HG02943 (cell line): ENCODE data around the gene GKN1.

Experiments used
- ATAC-seq: cut with Tn5 transposase; IDR thresholded peaks from one replicate; pipeline ENCODE4 v1.9.1; 2021; ENCODE audit warnings: mild to moderate bottlenecking, low read depth, moderate library complexity; ENCODE audit not compliant: unreplicated experiment

Gene GKN1

DNA sequence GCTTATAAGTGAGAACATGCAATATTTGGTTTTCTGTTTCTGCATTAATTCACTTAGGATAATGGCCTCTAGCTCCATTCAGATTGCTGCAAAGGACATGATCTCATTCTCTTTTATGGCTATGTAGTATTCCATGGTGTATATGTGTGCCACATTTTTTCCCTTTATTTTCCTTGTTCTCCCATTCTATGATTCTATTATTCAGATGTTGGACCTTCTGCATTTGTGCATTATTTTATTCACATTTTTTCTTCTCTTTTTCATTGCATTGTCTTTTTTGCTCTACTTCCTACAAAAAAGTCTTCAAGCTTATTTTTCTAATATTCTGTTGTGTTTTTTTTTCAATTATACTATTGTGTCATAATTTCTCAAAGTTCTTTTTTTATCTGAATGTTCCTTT is 27.4 kb downstream of the GKN1 start:
- no peak for ATAC-seq

DNA sequence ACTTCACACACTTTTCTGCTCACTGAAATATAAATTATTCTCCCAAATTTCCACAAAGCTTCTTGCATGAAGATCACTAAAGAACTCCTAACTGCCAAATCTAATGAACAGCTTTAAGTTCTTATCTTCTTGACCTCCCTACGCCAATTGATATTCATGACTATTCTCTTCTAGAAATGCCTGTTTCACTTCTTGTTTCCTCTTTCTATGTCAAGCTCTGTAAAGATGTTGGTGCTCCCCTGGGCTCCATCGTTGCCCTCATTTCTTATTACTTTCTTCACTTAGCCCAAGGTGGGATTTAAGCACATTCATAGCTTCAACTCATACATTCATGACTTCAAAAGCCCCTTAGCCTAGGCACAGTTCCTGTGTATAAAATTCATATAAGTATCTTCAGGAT is 29.3 kb downstream of the GKN1 start:
- no peak for ATAC-seq

DNA sequence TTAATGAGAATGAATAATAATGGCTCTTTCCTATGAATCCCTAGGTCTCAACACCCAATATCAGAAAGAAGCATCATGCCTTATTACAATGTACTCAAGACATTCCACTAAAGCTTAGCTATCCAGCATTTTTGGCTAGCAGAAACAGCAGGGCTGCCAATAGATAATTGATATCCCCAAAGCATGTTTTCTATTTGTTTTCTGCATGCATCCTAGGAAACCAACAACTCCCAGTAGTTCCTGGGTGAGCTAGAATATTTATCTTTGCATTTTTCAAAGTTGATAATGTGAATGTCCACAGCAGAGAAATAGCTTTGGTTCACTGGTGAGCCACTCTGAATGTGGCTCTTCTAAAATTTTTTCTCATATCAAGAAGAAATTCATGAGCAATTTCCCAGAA is 32.7 kb downstream of the GKN1 start:
- no peak for ATAC-seq

DNA sequence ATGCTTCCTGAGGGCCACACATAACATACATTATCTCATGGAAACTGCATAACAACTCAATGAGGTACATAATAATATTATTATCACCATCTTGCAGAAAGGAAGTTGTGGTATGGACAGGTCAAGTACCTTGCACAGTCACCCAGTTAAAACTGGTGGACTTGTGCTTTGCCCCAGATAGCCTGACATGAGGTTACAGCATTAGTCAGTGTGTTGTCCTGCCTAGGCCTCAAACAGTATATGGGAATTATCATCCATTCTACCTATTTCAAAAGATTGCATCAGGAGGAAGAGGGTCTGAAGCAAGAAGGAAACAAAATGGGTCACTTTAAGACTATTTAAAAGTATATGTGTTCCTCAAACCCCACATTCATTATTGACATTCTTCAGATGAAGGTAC is 33.2 kb downstream of the GKN1 start:
- ATAC-seq, result no peak

DNA sequence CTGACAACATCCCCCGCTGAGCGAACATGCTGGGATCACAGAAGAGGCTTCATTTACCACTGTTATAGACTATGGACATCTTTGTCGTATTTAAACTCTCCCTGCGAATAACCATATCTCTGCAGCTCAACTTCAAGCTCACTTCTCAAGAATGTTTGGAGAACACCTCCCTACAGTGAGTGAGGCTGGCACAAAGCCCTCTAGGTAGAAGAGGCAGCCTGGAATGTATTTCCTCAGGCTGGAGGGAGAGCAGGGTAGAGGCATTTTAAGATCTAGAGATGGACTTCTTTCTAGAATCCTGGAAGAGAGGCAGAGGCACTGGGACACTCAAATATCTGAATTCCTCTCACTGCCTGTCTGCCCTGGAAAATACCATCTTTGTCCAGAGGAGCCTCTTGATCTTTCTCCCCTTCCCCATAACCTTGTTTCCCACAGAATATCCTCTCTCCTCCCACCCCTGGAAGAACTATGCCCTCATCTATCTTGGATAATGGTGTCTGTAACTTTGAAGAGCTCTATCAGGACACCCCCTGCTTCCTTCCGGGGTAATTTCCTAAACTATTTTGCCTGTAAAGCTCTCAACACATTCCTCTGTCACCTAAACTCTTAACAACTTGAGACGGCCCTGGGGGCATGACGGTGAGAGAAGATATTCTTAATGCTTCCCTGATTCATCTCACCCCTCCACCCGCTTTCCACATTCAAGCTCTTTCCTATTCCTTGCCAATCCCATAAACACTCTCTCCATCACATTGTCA is 36.2 kb downstream of the GKN1 start:
- ATAC-seq, result no peak

DNA sequence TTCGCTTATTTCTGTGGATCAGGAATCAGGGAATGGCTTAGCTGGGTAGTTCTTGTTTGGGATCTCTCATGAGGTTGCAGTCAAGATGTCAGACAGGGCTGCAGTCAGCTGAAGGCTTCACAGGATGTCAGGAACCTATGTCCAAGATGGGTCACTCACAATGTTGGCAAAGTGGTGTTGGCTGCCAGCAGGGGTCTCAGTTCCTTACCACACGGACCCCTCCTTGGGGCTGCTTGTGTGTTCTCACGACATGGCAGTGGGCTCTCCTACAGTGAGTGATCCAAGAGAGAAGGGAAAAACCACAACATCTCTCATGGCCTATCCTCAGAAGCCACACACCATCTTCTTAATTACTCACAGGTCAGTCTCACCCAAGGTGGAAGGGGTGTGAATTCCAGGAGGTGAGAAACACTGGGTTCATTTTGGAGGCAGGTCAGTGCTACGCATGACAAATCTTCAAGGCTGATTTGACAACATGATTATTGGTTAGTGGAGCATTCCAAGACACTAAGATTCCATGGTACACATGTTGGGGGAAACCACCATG is 37.2 kb downstream of the GKN1 start:
- ATAC-seq, result no peak

DNA sequence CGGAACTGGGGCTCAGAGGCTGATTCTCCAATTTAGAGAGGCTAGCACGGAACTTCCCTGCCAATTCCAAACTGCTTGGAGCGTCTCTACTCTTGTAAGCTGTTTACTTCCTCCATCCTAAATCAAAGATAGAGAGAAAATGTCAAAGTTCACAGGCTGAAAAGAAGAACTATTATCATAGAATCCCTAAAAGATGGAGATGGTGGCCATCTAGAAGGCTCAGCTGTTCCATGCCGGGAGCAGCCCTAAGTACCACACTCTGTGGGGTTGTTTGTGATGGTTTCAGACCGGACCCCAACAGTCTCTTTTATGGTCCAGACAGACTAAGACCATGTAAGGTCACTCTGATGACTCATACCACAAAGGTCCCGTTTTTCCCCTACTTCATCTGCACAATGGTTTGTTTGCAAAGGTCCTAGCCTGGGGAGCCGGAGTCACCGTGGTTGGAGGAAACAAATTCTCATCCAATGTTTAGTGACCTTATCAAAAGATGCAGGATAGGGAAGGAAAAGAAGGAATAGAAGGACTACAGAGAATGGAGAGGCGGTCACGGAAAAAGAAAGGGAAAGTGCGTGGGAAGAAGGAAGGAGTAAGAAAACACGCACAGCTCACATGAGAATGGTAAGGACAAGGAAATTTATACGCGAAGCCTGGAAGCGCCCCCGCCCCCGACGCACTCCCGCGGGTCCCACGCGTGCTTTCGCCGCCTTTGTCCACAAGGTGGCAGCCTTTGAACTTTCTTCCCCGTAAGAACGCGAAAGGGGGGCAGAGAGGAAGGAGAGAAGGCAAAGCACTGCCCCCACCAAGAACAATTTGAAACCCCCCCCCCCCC is 38.1 kb downstream of the GKN1 start:
- no peak for ATAC-seq

DNA sequence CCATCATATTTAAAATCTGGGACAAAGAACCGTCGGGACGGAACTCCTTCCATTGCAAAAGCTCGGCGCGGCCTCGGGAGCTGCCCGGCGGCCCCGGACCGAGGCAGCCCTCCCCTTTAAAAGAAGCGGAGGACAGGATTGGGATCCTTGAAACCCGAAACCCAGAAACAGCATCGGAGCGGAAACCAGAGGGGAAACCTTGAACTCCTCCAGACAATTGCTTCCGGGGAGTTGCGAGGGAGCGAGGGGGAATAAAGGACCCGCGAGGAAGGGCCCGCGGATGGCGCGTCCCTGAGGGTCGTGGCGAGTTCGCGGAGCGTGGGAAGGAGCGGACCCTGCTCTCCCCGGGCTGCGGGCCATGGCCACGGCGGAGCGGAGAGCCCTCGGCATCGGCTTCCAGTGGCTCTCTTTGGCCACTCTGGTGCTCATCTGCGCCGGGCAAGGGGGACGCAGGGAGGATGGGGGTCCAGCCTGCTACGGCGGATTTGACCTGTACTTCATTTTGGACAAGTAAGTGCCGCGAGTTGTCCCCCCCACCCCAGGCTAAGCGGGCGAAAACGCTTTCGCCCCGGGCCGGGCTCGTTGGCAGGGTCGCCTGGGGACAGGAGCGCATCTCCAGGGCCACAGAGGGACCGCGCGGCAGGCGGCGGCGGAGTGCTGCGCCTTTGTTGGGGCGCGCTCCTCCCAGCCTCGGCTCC is 38.9 kb downstream of the GKN1 start, which contains the start of gene ANTXR1:
Gene ANTXR1, plus strand, starts transcription at position 38 of the 698 bp plus-strand sequence. Its CDS starts 321 bp downstream, at position 359.
- ATAC-seq, result no peak

DNA sequence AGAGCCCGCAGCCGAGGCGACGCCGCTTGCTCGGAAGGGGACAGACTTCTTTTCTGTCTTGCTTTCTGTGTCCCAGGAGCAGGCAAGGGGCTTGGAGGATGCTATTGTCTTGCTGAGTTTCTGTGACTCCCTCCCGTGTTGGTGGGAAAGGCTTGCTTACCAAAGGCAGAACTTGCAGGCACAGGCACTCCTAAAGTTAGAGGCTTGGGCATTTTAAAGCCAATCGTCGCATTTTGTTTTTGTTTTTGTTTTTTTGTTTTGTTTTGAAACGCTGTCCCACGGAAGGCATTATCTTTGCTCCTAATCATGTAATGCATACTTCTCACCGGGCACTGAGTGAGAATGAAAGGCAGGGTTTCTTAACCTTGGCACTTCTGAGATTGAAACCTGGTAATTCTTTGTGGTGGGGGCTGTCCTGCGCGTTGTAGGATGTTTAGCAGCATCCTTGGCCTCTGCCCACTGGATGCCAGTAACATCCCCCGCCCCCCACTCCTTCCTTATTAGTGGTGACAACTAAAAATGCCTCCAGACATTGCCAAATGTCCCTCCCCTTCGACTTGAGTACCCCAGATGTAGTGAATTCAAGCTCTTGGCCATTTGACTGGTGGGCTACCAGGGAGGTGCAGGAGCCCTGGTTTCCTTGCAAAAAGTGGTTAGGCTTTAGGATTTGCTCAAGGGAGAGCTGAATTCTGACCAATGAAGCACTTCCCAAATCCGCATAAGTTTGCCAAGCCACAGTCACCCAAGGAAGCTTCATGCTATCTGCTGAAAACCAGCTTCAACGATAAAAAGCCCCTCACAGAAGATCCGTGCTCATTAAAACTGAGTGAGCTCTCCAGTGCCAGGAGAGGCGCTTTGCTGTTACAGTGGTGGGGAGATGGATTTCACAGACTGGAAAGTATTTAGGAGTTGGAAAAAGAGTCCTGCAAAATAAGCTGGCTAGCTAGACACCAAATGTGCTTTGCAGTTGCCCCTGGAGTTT is 39.7 kb downstream of the GKN1 start:
- no peak for ATAC-seq

DNA sequence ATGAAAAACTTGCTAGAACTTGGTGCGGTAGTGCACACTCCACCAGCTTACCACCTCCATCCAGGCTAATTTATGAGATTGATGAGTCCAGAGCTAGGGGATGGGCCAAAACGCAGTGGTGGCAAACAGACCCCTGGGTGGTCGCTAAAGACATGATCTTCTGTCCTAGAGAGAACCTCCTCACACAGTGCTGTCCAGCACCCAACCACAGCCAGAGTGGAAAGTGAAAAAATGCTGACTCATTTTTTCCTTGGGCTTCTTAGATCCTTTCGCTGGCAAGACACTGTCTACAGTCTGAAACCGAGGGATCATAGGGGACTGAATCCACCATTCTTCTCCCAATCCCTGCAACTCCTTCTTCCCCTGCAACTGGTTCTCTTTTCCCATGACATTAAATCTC is 42.6 kb downstream of the GKN1 start:
- ATAC-seq, result no peak

DNA sequence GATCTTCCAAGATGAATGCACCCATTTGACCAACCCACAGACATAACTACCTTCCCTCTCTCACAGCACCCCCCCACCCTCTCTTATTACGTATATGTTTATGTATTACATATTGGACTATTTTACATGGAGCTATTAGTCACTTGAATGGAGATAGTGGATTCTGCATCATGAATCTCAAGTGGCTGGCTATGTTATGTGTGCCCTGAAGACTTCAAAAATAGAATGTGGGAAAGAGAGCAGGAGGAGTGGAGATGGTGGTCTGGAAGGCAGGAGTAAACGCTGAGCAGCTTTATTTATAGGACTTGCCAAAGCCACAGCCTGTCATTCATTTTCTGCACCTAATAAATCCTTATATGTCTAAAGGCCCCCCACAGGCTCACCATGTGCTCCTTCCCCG is 43.4 kb downstream of the GKN1 start:
- ATAC-seq, result no peak

DNA sequence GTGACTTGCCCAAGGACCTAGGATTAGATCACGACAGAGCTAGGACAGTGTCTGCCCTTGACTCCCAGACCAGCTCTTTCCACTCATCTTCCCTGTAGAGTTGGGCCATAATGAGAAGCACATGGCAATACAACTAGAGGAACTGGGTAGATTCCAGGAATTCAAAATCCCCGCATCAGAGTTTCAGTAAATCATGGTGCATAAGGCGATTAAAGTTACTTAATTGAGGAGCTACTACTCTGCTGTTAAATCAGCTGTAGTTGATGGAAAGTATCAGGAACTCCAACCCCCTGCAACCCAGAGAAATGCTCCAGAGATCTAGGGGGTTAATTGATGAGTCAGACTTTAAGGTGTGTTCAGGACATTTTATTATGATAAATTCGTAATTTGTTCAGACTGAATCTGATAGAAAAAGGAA is 44.3 kb downstream of the GKN1 start:
- ATAC-seq, result no peak

DNA sequence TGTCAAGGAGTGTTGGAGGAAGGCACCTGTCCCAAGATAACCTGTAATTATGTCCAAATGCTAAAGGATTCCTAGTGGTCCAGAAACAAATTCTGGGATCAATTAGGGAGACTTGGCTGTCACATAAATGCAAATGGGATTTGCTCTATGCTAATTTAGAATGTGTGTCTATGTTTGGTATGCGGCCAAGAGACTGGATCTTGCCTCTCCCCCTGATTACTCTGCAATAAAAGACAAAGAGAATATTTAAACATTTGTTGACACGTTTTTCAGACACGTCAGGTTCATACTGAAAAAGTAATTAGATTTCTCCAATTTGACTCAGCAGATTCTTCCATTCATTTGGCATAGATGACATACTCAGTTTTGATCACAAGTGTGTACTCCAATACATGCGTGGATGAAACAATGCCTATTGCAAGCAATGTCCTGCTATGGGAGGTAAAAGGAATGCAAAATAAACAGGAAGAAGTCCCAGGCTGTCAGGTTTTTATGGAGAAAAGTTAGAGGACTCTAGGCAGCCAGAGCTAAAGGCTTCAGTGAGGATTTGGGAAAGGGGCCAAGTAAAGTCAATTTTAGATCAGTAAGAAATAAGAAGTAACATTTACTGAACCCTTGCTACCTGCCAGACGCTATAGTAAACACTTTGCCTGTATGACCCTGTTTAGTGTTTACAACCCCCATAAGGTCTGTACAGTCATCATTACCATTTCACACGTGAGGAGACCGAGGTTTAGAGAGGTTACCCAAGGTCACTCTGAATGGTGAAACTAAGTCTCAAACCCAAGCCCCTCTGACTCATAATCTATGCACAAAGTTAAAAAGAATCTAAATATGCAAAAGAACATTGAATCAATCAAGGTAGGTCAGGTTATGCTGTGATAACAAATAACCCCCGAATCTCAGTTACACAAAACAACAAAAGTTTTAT is 46.3 kb downstream of the GKN1 start:
- ATAC-seq, result no peak

DNA sequence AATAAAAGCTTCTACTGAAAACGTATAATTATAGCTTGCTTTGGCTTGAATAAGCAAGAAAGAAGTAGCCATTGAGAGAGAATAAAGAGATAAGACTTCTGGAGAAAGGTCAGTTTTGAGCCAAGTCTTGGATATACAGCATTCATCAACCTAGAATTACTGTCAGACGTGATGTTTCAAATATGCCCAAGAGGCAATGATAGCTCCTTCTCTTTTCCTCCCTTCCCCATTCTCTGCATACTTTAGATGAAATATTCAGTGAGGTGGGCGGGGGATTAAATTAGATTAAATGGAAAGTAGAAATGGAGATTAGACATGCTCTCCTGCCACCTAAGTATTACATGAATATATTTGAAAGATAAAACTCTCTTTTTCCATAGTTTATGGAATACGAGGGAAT is 47.3 kb downstream of the GKN1 start:
- no peak for ATAC-seq

DNA sequence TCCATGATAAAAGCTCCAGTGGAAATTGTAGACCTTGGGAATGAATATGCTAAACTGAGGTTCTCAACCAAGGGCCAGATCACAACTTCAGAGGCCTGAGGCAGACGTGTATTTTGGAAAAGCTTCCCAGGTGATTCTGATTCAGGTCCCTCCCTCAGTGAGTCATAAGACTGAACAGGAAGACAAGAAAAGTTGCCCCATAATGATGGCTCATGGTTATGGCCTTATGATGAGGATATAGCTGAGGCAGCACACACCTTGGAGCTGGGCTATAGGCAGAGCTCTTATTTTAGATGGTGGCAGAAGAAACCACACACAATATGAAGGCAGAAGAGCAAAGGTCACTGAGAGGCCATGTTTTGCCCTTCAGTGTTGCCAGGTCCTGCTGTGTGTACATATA is 48.1 kb downstream of the GKN1 start:
- no peak for ATAC-seq

DNA sequence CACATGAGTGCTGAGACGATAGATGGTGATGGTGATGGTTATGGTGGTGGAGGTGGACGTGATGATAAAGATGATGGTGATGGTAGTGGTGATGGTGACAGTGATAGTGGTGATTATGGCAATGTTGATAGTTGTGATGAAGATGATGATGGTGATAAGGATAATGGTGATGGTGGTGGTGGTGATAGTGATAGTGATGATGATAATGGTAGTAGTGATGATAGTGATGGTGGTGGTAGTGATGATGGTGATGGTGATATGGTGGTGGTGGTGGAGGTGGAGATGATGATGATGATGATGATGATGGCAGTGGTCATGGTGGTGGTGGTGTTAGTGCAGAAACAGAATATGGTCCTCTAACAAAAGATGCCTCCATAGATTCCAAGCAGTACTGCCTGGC is 48.8 kb downstream of the GKN1 start:
- no peak for ATAC-seq

DNA sequence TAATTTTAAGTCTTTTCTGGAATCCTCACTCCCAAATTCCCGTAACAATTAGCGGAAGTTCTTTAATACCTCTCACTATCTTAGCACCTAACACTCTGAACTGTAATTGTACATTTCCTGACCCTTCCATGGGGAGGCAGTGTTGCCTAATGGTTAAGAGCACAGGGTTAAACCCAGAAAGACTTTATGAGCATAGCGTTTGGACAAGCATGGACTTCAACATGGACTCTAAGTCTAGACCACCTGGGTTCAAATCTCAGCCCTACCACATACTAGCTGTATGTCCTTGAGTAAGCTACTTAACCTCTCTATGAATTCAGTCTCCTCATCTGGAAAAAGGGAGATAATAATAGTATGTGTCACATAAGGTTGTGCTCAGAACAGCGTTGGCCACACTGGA is 51.6 kb downstream of the GKN1 start:
- no peak for ATAC-seq

DNA sequence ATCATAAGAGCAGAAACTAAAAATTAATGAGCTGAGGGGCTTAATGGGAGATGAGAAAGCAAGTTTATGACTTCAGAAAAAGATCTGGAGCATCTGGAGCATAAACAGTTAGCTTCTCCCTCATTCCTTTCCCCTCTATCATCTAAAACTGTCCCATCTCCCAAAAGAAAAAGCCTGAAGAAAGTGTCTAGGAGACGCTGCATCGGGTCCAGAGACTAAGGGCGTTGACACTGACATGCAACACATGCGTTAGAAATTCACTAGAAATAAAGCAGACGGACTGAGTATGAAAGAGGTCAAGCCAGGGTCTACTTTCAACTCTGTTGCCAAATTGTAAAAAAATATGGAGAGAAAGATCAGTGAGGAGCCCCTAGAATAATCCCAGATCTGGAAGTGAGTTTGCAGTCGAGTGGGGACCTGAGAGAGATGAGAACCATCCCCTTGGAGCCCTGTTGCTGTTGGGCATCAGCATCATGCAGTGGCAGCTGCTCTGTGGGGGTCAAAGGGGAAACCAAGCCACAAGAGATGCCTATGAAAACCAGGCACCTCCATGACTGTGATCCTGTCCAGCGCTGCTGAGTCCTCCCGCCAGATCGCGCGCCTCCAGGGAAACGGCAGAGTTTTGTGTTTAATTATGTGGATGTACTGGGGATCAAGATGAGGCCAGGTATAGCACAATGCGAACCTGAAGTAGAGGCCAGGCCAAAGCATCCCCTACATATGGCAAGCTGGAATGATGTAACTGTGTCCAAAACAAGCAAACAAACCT is 52.4 kb downstream of the GKN1 start:
- ATAC-seq, result no peak
